Bronchial epithelial cell (primary cell): ENCODE results near the gene WDPCP. TPM values are rescaled to one million over a fixed set of nuclear protein-coding genes. Genes with fewer than 3 reads are reported as not detected.

Experiments used
- DNase-seq: peaks from one replicate; pipeline ENCODE4 v3.0.0-alpha.2; 2010; ENCODE audit warnings: low read depth
- FAIRE-seq: peaks from 2 replicates; lab custom pipeline; 2011; peaks lifted over from hg19 to GRCh38; lab: Jason Lieb, UNC
- H3K27me3 ChIP-seq: 2 replicates; pipeline ENCODE4 v1.5.1; 2011; ENCODE audit warnings: low read length; ENCODE audit not compliant: control insufficient read depth, insufficient read depth
- H3K36me3 ChIP-seq: 2 replicates; pipeline ENCODE4 v1.5.1; 2011; ENCODE audit warnings: low read length; ENCODE audit not compliant: control insufficient read depth, insufficient read depth
- H3K4me3 ChIP-seq: 2 replicates; pipeline ENCODE4 v1.5.1; 2011; ENCODE audit warnings: mild to moderate bottlenecking, low read depth, low read length, control low read depth
- CTCF ChIP-seq: IDR thresholded peaks from 2 replicates; pipeline ENCODE4 v1.5.1; 2011; ENCODE audit warnings: mild to moderate bottlenecking, moderate library complexity, low read length, control low read depth, inconsistent platforms; ENCODE audit not compliant: insufficient read depth, severe bottlenecking
- total RNA-seq: library from RNA; depleted of rRNA; stranded (reverse); fragments of >200 nt; gene quantifications from 2 replicates; pipeline ENCODE4 v1.2.1, GENCODE V29; 2014

The WDPCP gene
- total RNA-seq, 1 donor from 2014 or later: 3.2 TPM

GRCh38 chr2:63587814-63588384 lies 378 bp downstream of the WDPCP start:
- H3K36me3 ChIP-seq: no peaks in the 10 kb centered on the region
- no peaks in the 10 kb centered on the region for H3K27me3 ChIP-seq
- peak overlapping the region; percentile 65 for H3K4me3 ChIP-seq
- no peak for FAIRE-seq
- no peak for TF ChIP-seq CTCF
- no peak for DNase-seq

- DNase-seq (no peak), FAIRE-seq (no peak)
- no peak for TF ChIP-seq CTCF
- H3K36me3 ChIP-seq: no peaks in the 10 kb centered on the region
- H3K4me3 ChIP-seq: no peak overlapping the region
- no peaks in the 10 kb centered on the region for H3K27me3 ChIP-seq
These were observed 5.4 kb downstream of the WDPCP start for GRCh38 chr2:63582873-63583272.

GRCh38 chr2:63581298-63581961 lies 6.8 kb downstream of the WDPCP start:
- no peaks in the 10 kb centered on the region for H3K27me3 ChIP-seq
- H3K4me3 ChIP-seq: no peak overlapping the region
- DNase-seq (no peak), FAIRE-seq (no peak)
- no peaks in the 10 kb centered on the region for H3K36me3 ChIP-seq
- no peak for TF ChIP-seq CTCF

- no peak for FAIRE-seq
- Histone ChIP-seq H3K4me3 (no peak overlapping the region), H3K27me3 (no peaks in the 10 kb centered on the region), H3K36me3 (no peaks in the 10 kb centered on the region)
- no peak for TF ChIP-seq CTCF
- DNase-seq: no peak
These were observed 7.5 kb downstream of the WDPCP start for GRCh38 chr2:63580651-63581297.

- DNase-seq (no peak), FAIRE-seq (no peak)
- TF ChIP-seq CTCF: no peak
These were observed 9.5 kb downstream of the WDPCP start for GRCh38 chr2:63578767-63579166.

More at GRCh38 chr2:63578767-63579166, 9.5 kb downstream of the WDPCP start:
- H3K36me3 ChIP-seq: no peaks in the 10 kb centered on the region
- H3K27me3 ChIP-seq: no peaks in the 10 kb centered on the region
- no peak overlapping the region for H3K4me3 ChIP-seq
